Suprapubic skin (tissue), 3 donors: ENCODE measurements around the gene TBX6.

ENCODE experiments used
- CTCF ChIP-seq, 2 donors: fragments of 200-600 bp in 1 of 2; fragments of 450-650 bp in 1 of 2; sonication (generic) in 1 of 2; IDR thresholded peaks; one replicate each; pipeline ENCODE4 v1.5.1; 2016 to 2019; ENCODE audit warnings: antibody characterized with exemption in 2 of 2, mild to moderate bottlenecking in 1 of 2, moderate library complexity in 1 of 2
- POLR2AphosphoS5 ChIP-seq, 3 donors: sonication (generic); formaldehyde crosslinking; IDR thresholded peaks; one replicate each; pipeline ENCODE4 v1.6.1; 2017; ENCODE audit warnings: antibody characterized with exemption in 3 of 3

GRCh38 chr16:30054451-30054850, 37.3 kb downstream of the TBX6 start:
- no peak for TF ChIP-seq POLR2AphosphoS5 (IDR thresholded peaks at IDR 0.05)
- no peak for TF ChIP-seq CTCF (IDR thresholded peaks at IDR 0.05)
